ENCODE measurements around the gene CDH15. TPM values are rescaled to one million over a fixed set of nuclear protein-coding genes. Genes with fewer than 3 reads are reported as not detected.
A peak's percentile ranks its signal among the peaks of the same experiment; 100 is the strongest.
"Not testable (repeated sequence)": the region's sequence is repeated elsewhere in the genome, so short reads cannot be mapped to it uniquely, and the experiment has no call there.

Gene CDH15
- total RNA-seq, 1 donor from 2014 or later = 0.07 TPM

GRCh38 chr16:89187032-89187769, 15.7 kb downstream of the CDH15 start:
- no peak for DNase-seq (ENCODE audit: low read depth, low spot score)

- DNase-seq (ENCODE audit: low read depth, low spot score) = no peak
Observed at GRCh38 chr16:89187770-89188392, 16.3 kb downstream of the CDH15 start.

GRCh38 chr16:89188471-89189357, 17.2 kb downstream of the CDH15 start:
- DNase-seq (ENCODE audit: low read depth, low spot score) = not testable (repeated sequence)

- no peak for DNase-seq (ENCODE audit: low read depth, low spot score)
Observed at GRCh38 chr16:89189358-89190025, 17.9 kb downstream of the CDH15 start.

GRCh38 chr16:89190150-89190958, 18.8 kb downstream of the CDH15 start:
- DNase-seq (ENCODE audit: low read depth, low spot score) = no peak

GRCh38 chr16:89191033-89191900, 19.7 kb downstream of the CDH15 start:
- no peak for DNase-seq (ENCODE audit: low read depth, low spot score)

- no peak for DNase-seq (ENCODE audit: low read depth, low spot score)
Observed at GRCh38 chr16:89191901-89192185, 20.3 kb downstream of the CDH15 start.

- peak; percentile 74 for DNase-seq (ENCODE audit: low read depth, low spot score)
Observed at GRCh38 chr16:89192186-89192955, 20.8 kb downstream of the CDH15 start.

- peak; percentile 52 for DNase-seq (ENCODE audit: low read depth, low spot score)
Observed at GRCh38 chr16:89192956-89193575, 21.5 kb downstream of the CDH15 start.

GRCh38 chr16:89193576-89194293, 22.2 kb downstream of the CDH15 start:
- DNase-seq (ENCODE audit: low read depth, low spot score) = no peak

- DNase-seq (ENCODE audit: low read depth, low spot score) = no peak
Observed at GRCh38 chr16:89194340-89195311, 23.1 kb downstream of the CDH15 start.

GRCh38 chr16:89195521-89196171, 24.1 kb downstream of the CDH15 start:
- no peak for DNase-seq (ENCODE audit: low read depth, low spot score)

- DNase-seq (ENCODE audit: low read depth, low spot score) = no peak
Observed at GRCh38 chr16:89197033-89197632, 25.6 kb downstream of the CDH15 start.

GRCh38 chr16:89197633-89198416, 26.3 kb downstream of the CDH15 start:
- DNase-seq (ENCODE audit: low read depth, low spot score) = no peak

Measured in pulmonary artery endothelial cell (primary cell).